ENCODE data around the gene JARID2. TPM values are rescaled to one million over a fixed set of nuclear protein-coding genes. Genes with fewer than 3 reads are reported as not detected.

JARID2 gene
- polyA plus RNA-seq, 1 experiment, result 6.1 TPM

- CTCF ChIA-PET, result interaction anchor here (1.2 kb wide), 1 partner anchor 9 kb away, joined by 3 read pairs; no protein-coding TSS in a partner anchor
- DNase-seq (ENCODE audit: low read depth), result no peak
- no peak for TF ChIP-seq CTCF (IDR thresholded peaks at IDR 0.05; ENCODE audit: insufficient read depth, low read depth, low read length)
These were observed 99.0 kb downstream of the JARID2 start for GRCh38 chr6:15344831-15345230.

GRCh38 chr6:15346315-15346714 lies 100.4 kb downstream of the JARID2 start:
- ChIA-PET CTCF (interaction anchor here (0.8 to 1.2 kb wide), 2 partner anchors 11 to 63 kb away, joined by 3 read pairs; no protein-coding TSS in a partner anchor), POLR2A (no interaction called here)
- no peak for DNase-seq (ENCODE audit: low read depth)
- Histone ChIP-seq H3K4me3 (ENCODE audit: low read depth, low read length) (no peak overlapping the region), H3K36me3 (ENCODE audit: control insufficient read depth, insufficient read depth, low read length) (no peaks in the 10 kb centered on the region), H3K27me3 (ENCODE audit: control insufficient read depth, insufficient read depth, low read length) (no peaks in the 10 kb centered on the region)
- no peak for TF ChIP-seq CTCF (IDR thresholded peaks at IDR 0.05; ENCODE audit: insufficient read depth, low read depth, low read length)

More at GRCh38 chr6:15344831-15345230, 99.0 kb downstream of the JARID2 start:
- POLR2A ChIA-PET, result no interaction called here
- no peak overlapping the region for H3K4me3 ChIP-seq (ENCODE audit: low read depth, low read length)
- no peaks in the 10 kb centered on the region for H3K27me3 ChIP-seq (ENCODE audit: control insufficient read depth, insufficient read depth, low read length)
- H3K36me3 ChIP-seq (ENCODE audit: control insufficient read depth, insufficient read depth, low read length), result no peaks in the 10 kb centered on the region

DNA sequence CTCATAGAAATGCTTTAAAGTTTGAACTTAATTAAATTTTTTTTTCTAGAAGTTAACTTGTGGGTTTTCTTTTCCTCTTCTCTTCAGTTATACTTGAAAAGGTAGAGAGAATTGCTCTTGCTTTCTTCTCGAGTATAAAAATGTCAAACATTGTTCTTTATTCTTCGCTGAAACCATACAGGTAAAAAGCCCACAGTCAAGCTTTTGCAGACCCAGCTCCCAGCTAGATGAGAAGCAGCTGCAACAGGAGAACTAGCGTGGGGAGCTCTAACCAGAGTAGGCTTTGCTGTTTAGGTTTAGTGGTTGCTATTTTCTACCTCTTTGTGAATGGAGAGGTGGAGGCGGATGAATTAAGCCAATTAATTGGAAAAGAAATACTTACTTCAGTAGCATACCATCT lies 102.7 kb downstream of the JARID2 start:
- Histone ChIP-seq H3K4me3 (ENCODE audit: low read depth, low read length) (no peak overlapping the region), H3K36me3 (ENCODE audit: control insufficient read depth, insufficient read depth, low read length) (no peaks in the 10 kb centered on the region), H3K27me3 (ENCODE audit: control insufficient read depth, insufficient read depth, low read length) (no peaks in the 10 kb centered on the region)
- DNase-seq (ENCODE audit: low read depth), result no peak
- ChIA-PET POLR2A (no interaction called here), CTCF (interaction anchor here (1.1 to 1.4 kb wide), 2 partner anchors 11 to 56 kb away, joined by 3 read pairs; no protein-coding TSS in a partner anchor)
- no peak for TF ChIP-seq CTCF (IDR thresholded peaks at IDR 0.05; ENCODE audit: insufficient read depth, low read depth, low read length)

DNA sequence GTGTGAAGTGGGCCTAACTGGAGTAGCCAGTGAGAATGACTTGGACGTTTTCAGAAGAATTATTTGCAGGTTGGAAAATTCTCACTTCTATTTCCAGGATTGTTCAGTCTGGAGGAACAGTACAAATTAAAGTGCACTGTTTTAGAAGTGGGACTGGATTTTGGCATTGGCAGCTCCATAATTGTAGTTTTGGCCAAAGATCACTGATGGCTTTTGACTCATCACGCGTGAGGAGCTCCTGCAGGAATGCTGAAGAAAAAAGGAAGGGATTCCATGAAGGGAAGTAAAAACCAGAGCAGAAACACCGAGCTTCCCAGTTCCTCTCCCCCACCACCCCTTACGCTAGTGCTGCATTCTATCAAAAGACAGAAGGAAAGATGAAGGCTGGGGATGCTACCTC lies 103.5 kb downstream of the JARID2 start:
- no peak for DNase-seq (ENCODE audit: low read depth)
- ChIA-PET CTCF (interaction anchor here (0.8 to 1.4 kb wide), 3 partner anchors 10 to 143 kb away, joined by 3 to 4 read pairs (median 3); no protein-coding TSS in a partner anchor), POLR2A (no interaction called here)
- Histone ChIP-seq H3K4me3 (ENCODE audit: low read depth, low read length) (no peak overlapping the region), H3K27me3 (ENCODE audit: control insufficient read depth, insufficient read depth, low read length) (no peaks in the 10 kb centered on the region), H3K36me3 (ENCODE audit: control insufficient read depth, insufficient read depth, low read length) (no peaks in the 10 kb centered on the region)
- TF ChIP-seq CTCF (IDR thresholded peaks at IDR 0.05; ENCODE audit: insufficient read depth, low read depth, low read length), result no peak

DNA sequence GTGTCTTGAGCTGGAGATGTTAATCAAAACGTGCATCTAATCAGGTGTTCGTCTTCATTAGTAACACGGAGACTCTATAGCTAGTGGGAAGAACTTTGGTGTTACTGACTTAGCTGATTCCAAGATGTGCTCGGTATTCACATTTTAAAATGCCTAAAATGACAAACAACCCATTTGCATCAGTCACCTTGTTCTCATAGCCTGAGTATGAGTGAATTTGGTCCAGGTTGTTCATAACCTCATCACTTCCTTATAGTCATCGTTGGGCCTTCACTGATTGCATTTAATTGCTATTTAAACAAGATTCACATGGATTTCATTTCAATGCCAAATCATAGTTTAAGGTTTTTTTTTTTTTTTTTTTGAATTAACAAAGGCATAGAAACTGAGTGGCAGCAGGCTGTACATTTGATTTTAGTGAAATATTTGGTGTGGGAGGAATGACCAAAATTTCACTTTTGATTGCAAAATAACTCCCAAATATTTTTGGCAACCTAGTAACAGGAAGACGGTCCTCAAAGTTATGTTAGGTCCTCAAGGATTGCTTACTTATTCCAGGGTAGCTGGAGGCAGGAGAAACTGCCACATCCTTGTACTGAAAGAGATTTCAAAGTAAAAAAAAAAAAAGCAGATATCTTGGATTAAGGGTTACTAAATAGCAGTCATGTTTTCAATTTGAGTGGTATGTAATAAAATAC lies 104.7 kb downstream of the JARID2 start:
- no peaks in the 10 kb centered on the region for H3K36me3 ChIP-seq (ENCODE audit: control insufficient read depth, insufficient read depth, low read length)
- no peak for DNase-seq (ENCODE audit: low read depth)
- H3K4me3 ChIP-seq (ENCODE audit: low read depth, low read length), result no peak overlapping the region
- ChIA-PET POLR2A (interaction anchor here (0.6 kb wide), 1 partner anchor 120 kb away, joined by 4 read pairs; no protein-coding TSS in a partner anchor), CTCF (interaction anchor here (0.6 to 1.4 kb wide), 3 partner anchors 11 to 142 kb away, joined by 3 to 4 read pairs (median 3); no protein-coding TSS in a partner anchor)
- H3K27me3 ChIP-seq (ENCODE audit: control insufficient read depth, insufficient read depth, low read length), result no peaks in the 10 kb centered on the region
- TF ChIP-seq CTCF (IDR thresholded peaks at IDR 0.05; ENCODE audit: insufficient read depth, low read depth, low read length), result no peak
